Measurements from ENCODE around the gene PEMT. TPM values are rescaled to one million over a fixed set of nuclear protein-coding genes. Genes with fewer than 3 reads are reported as not detected.

The PEMT gene
- total RNA-seq, 2 donors from 2014 or later, result 38.3 to 52.7 TPM

DNA sequence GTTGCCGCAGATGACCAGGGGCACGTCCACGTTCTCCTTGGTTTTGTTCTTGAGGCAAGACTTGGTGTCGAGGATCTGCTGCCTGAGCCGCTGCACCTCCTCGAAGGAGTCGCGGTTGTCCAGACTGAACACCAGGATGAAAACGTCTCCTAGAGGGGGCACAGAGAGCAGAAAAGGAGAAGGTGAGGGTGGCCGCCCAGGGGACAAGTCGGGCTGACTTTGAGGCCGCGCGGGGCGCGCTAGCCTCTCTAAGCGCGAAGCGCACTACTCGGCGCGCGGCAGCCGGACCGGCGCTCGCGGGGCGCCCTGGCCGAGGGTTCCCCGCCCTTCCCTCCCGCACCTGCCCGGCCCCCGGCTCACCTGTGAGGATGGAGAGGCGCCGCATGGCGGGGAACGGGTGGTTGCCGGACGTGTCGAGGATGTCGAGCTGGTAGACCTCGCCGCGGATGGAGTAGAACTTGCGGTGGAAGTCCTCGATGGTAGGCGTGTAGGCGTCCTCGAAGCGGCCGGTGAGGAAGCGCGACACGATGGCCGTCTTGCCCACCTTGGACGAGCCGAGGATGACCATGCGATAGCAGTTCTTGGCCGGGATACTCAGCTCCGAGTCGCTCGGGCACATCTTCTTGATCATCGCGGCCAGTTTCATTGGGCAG, 95.8 kb downstream of the PEMT start:
- Histone ChIP-seq H3K9me3 (ENCODE audit: control insufficient read depth, low read length) (no peaks in the 10 kb centered on the region), H3K4me3 (ENCODE audit: low read length) (peak overlapping the region; percentile 77), H3K4me1 (ENCODE audit: control insufficient read depth, insufficient read depth, low read length) (no peaks in the 10 kb centered on the region), H3K9ac (ENCODE audit: extremely low read depth, low read length, poor library complexity, severe bottlenecking) (peak overlapping the region; percentile 5), H3K27me3 (ENCODE audit: control insufficient read depth, insufficient read depth, low read length, poor library complexity, severe bottlenecking) (peaks cover 19% of the 10 kb centered on the region), H3K27ac (ENCODE audit: low read depth, low read length) (no peak overlapping the region), H3K36me3 (ENCODE audit: control insufficient read depth, insufficient read depth, low read length) (peaks cover 13% of the 10 kb centered on the region)
- H3K4me3 Mint-ChIP-seq, result peak overlapping the region; percentile 55
- H3K27ac Mint-ChIP-seq, result peak overlapping the region; percentile 24
- H3K4me1 Mint-ChIP-seq, result peaks cover 32% of the 10 kb centered on the region
- DNase-seq, result peak; percentile 90
- peaks cover 28% of the 10 kb centered on the region for H3K27me3 Mint-ChIP-seq (ENCODE audit: insufficient read depth)
- no peaks in the 10 kb centered on the region for H3K9me3 Mint-ChIP-seq
- 5% methylated on average over 42 to 65 of the region's 65 CpGs for WGBS, 2 experiments (ENCODE audit: insufficient coverage in 1 of 2, insufficient read length in 1 of 2)
- H3K36me3 Mint-ChIP-seq (ENCODE audit: low read depth), result peaks cover 22% of the 10 kb centered on the region
- TF ChIP-seq, protein P1, sequence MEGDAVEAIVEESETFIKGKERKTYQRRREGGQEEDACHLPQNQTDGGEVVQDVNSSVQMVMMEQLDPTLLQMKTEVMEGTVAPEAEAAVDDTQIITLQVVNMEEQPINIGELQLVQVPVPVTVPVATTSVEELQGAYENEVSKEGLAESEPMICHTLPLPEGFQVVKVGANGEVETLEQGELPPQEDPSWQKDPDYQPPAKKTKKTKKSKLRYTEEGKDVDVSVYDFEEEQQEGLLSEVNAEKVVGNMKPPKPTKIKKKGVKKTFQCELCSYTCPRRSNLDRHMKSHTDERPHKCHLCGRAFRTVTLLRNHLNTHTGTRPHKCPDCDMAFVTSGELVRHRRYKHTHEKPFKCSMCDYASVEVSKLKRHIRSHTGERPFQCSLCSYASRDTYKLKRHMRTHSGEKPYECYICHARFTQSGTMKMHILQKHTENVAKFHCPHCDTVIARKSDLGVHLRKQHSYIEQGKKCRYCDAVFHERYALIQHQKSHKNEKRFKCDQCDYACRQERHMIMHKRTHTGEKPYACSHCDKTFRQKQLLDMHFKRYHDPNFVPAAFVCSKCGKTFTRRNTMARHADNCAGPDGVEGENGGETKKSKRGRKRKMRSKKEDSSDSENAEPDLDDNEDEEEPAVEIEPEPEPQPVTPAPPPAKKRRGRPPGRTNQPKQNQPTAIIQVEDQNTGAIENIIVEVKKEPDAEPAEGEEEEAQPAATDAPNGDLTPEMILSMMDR (conservative IDR thresholded peaks at IDR 0.05), result peak; percentile 8

DNA sequence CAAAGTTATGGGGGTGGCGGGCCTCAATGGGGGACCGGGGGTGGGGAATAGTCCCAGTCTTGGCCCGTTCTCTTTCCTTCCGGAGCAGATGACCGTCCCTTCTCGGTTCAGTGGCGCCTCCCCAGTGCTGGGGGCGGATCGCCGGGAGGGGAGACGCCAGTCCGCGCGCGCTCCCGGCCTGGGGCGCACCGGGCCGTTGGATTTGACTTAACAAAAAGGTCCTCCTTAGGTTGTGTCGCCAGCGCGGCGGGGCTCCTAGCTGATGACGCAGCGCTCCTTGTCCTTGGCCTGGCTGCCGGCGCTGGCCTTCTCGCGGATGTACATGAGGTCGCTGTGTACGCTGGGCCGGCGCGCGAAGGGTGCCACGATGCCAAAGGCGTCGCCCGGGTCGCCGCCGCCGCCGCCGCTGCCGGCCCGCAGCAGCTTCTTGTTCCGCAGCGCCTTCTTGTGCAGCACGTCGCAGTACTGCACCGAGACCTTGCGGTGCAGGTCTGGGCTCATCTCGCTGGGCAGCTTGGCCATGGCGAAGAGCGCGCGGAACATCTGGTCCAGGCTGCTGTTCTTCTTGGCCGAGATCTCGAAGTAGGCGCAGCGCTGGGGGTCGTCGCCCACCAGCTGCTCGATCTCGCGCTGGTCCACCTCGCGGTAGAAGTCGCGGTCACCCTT, 96.5 kb downstream of the PEMT start:
- Mint-ChIP-seq H3K27ac (peak overlapping the region; percentile 24), H3K27me3 (ENCODE audit: insufficient read depth) (peaks cover 28% of the 10 kb centered on the region)
- 1 to 4% methylated on average over 46 to 71 of the region's 71 CpGs for WGBS, 2 experiments (ENCODE audit: insufficient coverage in 1 of 2, insufficient read length in 1 of 2)

DNA sequence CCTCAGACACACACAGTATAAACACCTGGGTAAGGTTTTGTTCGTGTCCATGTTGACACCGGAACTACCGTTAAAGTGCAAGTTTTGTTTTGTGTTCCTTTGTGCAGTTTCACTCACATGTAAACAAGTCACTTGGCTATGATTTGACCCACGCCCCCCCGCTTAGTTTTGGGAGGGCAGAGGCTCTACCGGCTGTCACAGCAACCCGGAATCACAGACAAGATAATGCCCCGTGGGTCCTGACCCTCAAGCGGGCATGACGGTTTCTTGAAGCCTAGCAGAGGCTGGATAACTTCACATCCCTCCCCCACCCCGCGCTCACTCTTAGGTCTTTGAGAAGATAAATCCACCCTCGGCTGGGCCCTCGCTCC, 97.0 kb downstream of the PEMT start:
- DNase-seq, result no peak
- Mint-ChIP-seq H3K4me3 (peak overlapping the region; percentile 55), H3K36me3 (ENCODE audit: low read depth) (peaks cover 30% of the 10 kb centered on the region), H3K27me3 (ENCODE audit: insufficient read depth) (peaks cover 28% of the 10 kb centered on the region), H3K4me1 (peaks cover 32% of the 10 kb centered on the region), H3K27ac (no peak overlapping the region), H3K9me3 (no peaks in the 10 kb centered on the region)
- H3K9me3 ChIP-seq (ENCODE audit: control insufficient read depth, low read length), result no peaks in the 10 kb centered on the region
- TF ChIP-seq, protein P1 (conservative IDR thresholded peaks at IDR 0.05), result no peak
- 34 to 63% methylated on average over 7 to 14 of the region's 14 CpGs for WGBS, 2 experiments (ENCODE audit: insufficient coverage in 1 of 2, insufficient read length in 1 of 2)
- peaks cover 19% of the 10 kb centered on the region for H3K27me3 ChIP-seq (ENCODE audit: control insufficient read depth, insufficient read depth, low read length, poor library complexity, severe bottlenecking)
- no peak overlapping the region for H3K27ac ChIP-seq (ENCODE audit: low read depth, low read length)
- H3K9ac ChIP-seq (ENCODE audit: extremely low read depth, low read length, poor library complexity, severe bottlenecking), result no peak overlapping the region
- no peaks in the 10 kb centered on the region for H3K4me1 ChIP-seq (ENCODE audit: control insufficient read depth, insufficient read depth, low read length)
- peaks cover 18% of the 10 kb centered on the region for H3K36me3 ChIP-seq (ENCODE audit: control insufficient read depth, insufficient read depth, low read length)
- H3K4me3 ChIP-seq (ENCODE audit: low read length), result peak overlapping the region; percentile 77

More for the DNA sequence above, 96.5 kb downstream of the PEMT start:
- peak overlapping the region; percentile 5 for H3K9ac ChIP-seq (ENCODE audit: extremely low read depth, low read length, poor library complexity, severe bottlenecking)
- peaks cover 26% of the 10 kb centered on the region for H3K36me3 Mint-ChIP-seq (ENCODE audit: low read depth)
- DNase-seq, result peak; percentile 91
- H3K27ac ChIP-seq (ENCODE audit: low read depth, low read length), result no peak overlapping the region
- peaks cover 32% of the 10 kb centered on the region for H3K4me1 Mint-ChIP-seq
- H3K36me3 ChIP-seq (ENCODE audit: control insufficient read depth, insufficient read depth, low read length), result peaks cover 13% of the 10 kb centered on the region
- TF ChIP-seq, protein P1 (conservative IDR thresholded peaks at IDR 0.05), result peak; percentile 9
- no peaks in the 10 kb centered on the region for H3K9me3 ChIP-seq (ENCODE audit: control insufficient read depth, low read length)
- peaks cover 19% of the 10 kb centered on the region for H3K27me3 ChIP-seq (ENCODE audit: control insufficient read depth, insufficient read depth, low read length, poor library complexity, severe bottlenecking)
- H3K4me3 ChIP-seq (ENCODE audit: low read length), result peak overlapping the region; percentile 77
- no peaks in the 10 kb centered on the region for H3K4me1 ChIP-seq (ENCODE audit: control insufficient read depth, insufficient read depth, low read length)
- no peaks in the 10 kb centered on the region for H3K9me3 Mint-ChIP-seq
- peak overlapping the region; percentile 55 for H3K4me3 Mint-ChIP-seq
